H54 (cell line): ENCODE data around the gene GPBAR1.

Experiments
- DNase-seq: peaks from one replicate; pipeline ENCODE4 v3.0.0; 2011; ENCODE audit warnings: low spot score, mixed read lengths; ENCODE audit not compliant: insufficient read length
- FAIRE-seq: peaks from 3 replicates; lab custom pipeline; 2011; peaks lifted over from hg19 to GRCh38; lab: Jason Lieb, UNC
- POLR2A ChIP-seq: IDR thresholded peaks from 2 replicates; pipeline ENCODE4 v1.6.1; 2011; ENCODE audit warnings: low read depth, mild to moderate bottlenecking, low read length

The GPBAR1 gene

GRCh38 chr2:218257390-218257981 lies 3.3 kb upstream of the GPBAR1 start:
- DNase-seq, result no peak
- no peak for TF ChIP-seq POLR2A
- FAIRE-seq, result no peak

DNA sequence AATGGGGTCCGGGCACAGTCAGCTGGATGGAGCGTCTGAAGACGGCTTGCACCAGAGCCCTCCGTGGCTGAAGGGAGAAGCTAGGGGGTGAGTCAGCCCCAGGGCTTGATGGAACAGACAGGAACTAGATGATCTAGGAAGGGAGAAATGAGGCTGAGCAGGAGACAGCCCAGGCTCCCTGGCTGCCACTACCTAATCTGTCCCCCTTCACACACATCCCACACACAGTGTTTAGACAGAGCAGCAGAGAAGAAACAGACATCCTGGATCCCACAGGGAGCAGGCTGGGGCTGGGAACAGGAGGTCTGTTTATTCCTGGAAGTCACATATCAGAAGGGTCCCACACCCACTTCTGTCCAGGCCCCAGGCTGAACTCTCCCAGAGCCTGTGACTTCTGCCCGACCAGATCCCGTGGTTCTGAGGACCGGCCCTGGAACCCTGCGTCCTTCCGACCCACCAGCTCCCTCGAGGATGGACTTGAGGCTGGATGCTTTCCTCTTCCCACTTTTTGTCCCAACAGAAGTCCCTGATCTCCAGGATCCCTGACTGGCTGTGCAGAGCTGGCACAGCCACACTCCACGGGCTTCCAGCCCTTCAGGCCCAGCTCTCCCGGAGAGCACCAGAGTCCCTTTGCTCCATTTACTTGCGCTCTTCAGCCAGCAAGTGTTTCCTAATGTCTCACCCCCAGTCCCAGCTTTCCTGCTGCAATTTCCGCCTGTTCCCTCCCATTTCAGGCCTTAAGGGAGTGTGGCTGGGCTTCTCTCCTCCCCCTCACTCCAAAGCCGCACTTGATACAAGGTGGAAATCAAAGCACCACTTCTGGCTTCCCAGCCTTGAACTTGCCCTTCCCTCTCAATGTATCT lies 1.5 kb upstream of the GPBAR1 start:
- TF ChIP-seq POLR2A, result no peak
- peak; percentile 44 for DNase-seq
- no peak for FAIRE-seq

GRCh38 chr2:218260166-218260565 lies 649 bp upstream of the GPBAR1 start:
- FAIRE-seq, result no peak
- TF ChIP-seq POLR2A, result no peak
- no peak for DNase-seq

GRCh38 chr2:218261423-218262236 lies 815 bp downstream of the GPBAR1 start:
- no peak for TF ChIP-seq POLR2A
- FAIRE-seq (no peak), DNase-seq (no peak)

- no peak for DNase-seq
- TF ChIP-seq POLR2A, result no peak
- no peak for FAIRE-seq
Measured at GRCh38 chr2:218262237-218262600, 1.4 kb downstream of the GPBAR1 start.

DNA sequence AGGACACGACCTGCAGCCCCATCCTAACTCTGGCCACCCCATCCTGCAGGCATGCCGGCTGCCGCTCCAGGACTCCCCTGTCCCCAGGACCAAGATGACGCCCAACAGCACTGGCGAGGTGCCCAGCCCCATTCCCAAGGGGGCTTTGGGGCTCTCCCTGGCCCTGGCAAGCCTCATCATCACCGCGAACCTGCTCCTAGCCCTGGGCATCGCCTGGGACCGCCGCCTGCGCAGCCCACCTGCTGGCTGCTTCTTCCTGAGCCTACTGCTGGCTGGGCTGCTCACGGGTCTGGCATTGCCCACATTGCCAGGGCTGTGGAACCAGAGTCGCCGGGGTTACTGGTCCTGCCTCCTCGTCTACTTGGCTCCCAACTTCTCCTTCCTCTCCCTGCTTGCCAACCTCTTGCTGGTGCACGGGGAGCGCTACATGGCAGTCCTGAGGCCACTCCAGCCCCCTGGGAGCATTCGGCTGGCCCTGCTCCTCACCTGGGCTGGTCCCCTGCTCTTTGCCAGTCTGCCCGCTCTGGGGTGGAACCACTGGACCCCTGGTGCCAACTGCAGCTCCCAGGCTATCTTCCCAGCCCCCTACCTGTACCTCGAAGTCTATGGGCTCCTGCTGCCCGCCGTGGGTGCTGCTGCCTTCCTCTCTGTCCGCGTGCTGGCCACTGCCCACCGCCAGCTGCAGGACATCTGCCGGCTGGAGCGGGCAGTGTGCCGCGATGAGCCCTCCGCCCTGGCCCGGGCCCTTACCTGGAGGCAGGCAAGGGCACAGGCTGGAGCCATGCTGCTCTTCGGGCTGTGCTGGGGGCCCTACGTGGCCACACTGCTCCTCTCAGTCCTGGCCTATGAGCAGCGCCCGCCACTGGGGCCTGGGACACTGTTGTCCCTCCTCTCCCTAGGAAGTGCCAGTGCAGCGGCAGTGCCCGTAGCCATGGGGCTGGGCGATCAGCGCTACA lies 2.1 kb downstream of the GPBAR1 start:
- no peak for DNase-seq
- TF ChIP-seq POLR2A, result no peak
- no peak for FAIRE-seq

DNA sequence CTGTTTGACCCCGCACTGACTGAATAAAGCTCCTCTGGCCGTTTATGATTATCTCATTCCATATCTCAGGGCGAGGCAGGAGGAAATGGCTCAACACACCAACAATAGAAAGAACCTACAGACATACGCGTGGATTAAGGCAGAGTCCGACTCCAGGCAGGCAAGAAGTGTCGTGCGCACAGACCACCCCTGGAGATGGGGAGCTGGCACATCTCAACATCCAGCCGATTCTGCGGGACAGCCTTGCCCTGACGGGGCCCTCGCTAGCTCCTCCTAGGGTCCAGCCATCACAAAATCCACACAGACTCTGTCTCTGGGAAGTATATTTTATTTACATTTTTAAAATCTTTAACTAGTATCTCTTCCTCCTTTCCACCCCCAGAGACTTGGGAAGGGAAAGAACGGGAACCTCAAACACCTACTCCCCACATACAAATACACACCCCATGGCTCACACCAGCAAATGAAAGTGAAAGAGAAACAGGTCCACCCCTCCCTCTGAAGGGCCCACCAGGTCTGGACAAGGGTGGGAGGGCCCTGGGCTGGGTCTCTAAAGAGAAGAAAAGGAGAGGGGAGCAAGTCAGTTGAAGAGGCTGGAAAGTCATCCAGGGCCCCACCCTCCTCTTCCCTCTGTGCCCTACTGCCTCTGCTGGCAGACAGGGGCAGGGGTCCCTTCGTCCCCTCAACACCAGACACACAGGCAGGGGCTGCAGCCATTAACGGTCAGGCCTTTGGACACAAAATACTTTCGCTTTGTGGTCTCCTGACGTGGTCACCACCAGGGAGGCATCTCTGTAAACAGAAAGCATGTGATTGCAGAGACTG lies 3.2 kb downstream of the GPBAR1 start:
- no peak for TF ChIP-seq POLR2A
- FAIRE-seq, result no peak

GRCh38 chr2:218264773-218265561 lies 4.2 kb downstream of the GPBAR1 start:
- FAIRE-seq (no peak), DNase-seq (no peak)
- TF ChIP-seq POLR2A, result no peak

More for the DNA sequence above, 3.2 kb downstream of the GPBAR1 start:
- no peak for DNase-seq

- TF ChIP-seq POLR2A, result no peak
- no peak for FAIRE-seq
- DNase-seq, result no peak
Measured at GRCh38 chr2:218265626-218266025, 4.8 kb downstream of the GPBAR1 start.

DNA sequence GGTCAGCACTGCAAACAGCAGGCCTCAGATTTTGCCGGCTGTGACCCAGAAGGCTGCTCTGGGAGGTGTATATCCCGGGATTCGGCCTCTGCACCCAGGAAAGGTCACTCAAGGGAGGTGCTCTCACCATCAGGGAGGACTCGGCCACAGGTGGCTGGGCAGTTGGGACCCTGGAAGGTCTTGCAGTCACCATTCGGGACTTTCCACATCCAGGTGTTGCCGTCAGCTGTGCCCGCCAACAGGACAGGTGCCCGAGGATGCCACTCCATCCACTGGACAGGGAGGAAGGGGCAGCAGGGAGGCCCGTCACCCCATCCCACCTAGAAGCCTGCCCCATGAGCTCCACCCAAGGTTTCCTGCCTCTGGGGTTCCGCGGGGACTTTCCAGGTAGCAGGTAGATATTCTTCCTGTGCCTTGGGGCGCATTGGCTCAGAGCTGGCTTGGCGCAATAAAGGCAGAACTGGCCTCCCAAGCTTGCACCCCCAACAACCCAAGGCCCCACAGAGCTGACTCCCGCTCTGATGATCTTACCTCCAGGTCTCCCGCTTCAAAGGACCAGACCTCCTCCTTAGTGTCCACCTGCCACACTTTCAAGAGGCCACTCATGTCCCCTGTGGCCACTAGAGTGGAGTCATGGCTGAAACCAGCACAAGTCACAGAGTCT lies 5.6 kb downstream of the GPBAR1 start:
- DNase-seq, result no peak
- no peak for TF ChIP-seq POLR2A
- no peak for FAIRE-seq

DNA sequence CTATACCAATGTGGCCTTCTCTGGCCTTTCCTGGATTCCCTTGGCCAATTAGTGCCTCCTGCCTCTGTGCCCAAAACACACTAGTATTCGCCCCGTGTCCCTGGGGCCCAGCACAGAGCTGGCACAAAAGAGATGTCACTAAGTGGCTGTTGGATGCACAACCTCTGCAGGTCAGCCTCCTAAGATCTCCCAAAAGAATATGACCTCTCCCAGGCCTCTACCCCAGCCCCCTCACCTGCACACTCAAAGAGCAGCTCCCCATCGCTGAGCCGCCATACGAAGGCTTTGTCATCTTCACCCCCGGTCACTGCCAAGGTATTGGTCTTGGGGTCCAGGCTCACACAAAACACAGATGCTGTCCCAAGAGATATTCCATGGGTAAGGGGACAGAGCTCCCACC lies 6.4 kb downstream of the GPBAR1 start:
- no peak for DNase-seq
- no peak for TF ChIP-seq POLR2A
- FAIRE-seq, result no peak
